Measurements from ENCODE around the gene TWIST2. TPM values are rescaled to one million over a fixed set of nuclear protein-coding genes. Genes with fewer than 3 reads are reported as not detected.

The TWIST2 gene
- polyA plus RNA-seq, 3 donors, result 0.43 to 0.49 (median 0.43) TPM

GRCh38 chr2:238902285-238902684 lies 54.4 kb downstream of the TWIST2 start:
- DNase-seq, result no peak
- no peak overlapping the region for H3K4me2 ChIP-seq (replicated peaks; ENCODE audit: extremely low read depth, low read length, poor library complexity, severe bottlenecking)
- Mint-ChIP-seq H3K4me3 (no peak overlapping the region), H3K9me3 (peaks cover 0 to 7% (median 3%) of the 10 kb centered on the region in 7 donors), H3K27me3 (ENCODE audit: low read depth in 3 of 3) (peaks cover 1 to 7% (median 3%) of the 10 kb centered on the region in 3 donors), H3K27ac (no peak overlapping the region), H3K36me3 (no peaks in the 10 kb centered on the region), H3K4me1 (no peaks in the 10 kb centered on the region)
- H4K20me1 ChIP-seq (ENCODE audit: insufficient read depth, low read length), result no peaks in the 10 kb centered on the region
- H2AFZ ChIP-seq (ENCODE audit: insufficient read depth, low read depth, low read length, poor library complexity, severe bottlenecking), result no peak overlapping the region
- H3K79me2 ChIP-seq (ENCODE audit: insufficient read depth, low read length), result no peaks in the 10 kb centered on the region
- no peak for TF ChIP-seq CTCF (IDR thresholded peaks at IDR 0.05)
- WGBS (ENCODE audit: insufficient coverage), result 96% methylated on average over 2 of the region's 2 CpGs
- H3K36me3 ChIP-seq (replicated peaks in 1 of 2; ENCODE audit: control insufficient read depth in 1 of 2, insufficient read depth in 2 of 2, low read length in 2 of 2), result no peaks in the 10 kb centered on the region
- H3K9ac ChIP-seq (ENCODE audit: insufficient read depth, low read length, poor library complexity, severe bottlenecking), result no peak overlapping the region
- no peak overlapping the region for H3K27ac ChIP-seq (ENCODE audit: low read depth in 1 of 2, low read length in 2 of 2)
- intact Hi-C loops (cut with micrococcal nuclease), result no loop called here
- H3K4me3 ChIP-seq (replicated peaks in 1 of 3; ENCODE audit: low read depth in 2 of 3, low read length in 3 of 3), result no peak overlapping the region
- no peaks in the 10 kb centered on the region for H3K4me1 ChIP-seq (ENCODE audit: control insufficient read depth in 1 of 2, insufficient read depth in 2 of 2, low read length in 2 of 2)
- H3K9me3 ChIP-seq (replicated peaks in 1 of 2; ENCODE audit: control insufficient read depth in 1 of 2, insufficient read depth in 1 of 2, low read length in 2 of 2), result peaks cover 0 to 4% of the 10 kb centered on the region in 2 donors
- no peaks in the 10 kb centered on the region for H3K27me3 ChIP-seq (ENCODE audit: control insufficient read depth in 2 of 2, insufficient read depth in 2 of 2, low read length in 2 of 2)

GRCh38 chr2:238903141-238903540 lies 55.3 kb downstream of the TWIST2 start:
- no peak overlapping the region for H2AFZ ChIP-seq (ENCODE audit: insufficient read depth, low read depth, low read length, poor library complexity, severe bottlenecking)
- H4K20me1 ChIP-seq (ENCODE audit: insufficient read depth, low read length), result no peaks in the 10 kb centered on the region
- no peak overlapping the region for H3K27ac ChIP-seq (ENCODE audit: low read depth in 1 of 2, low read length in 2 of 2)
- H3K9me3 ChIP-seq (replicated peaks in 1 of 2; ENCODE audit: control insufficient read depth in 1 of 2, insufficient read depth in 1 of 2, low read length in 2 of 2), result peaks cover 0 to 4% of the 10 kb centered on the region in 2 donors
- H3K4me1 ChIP-seq (ENCODE audit: control insufficient read depth in 1 of 2, insufficient read depth in 2 of 2, low read length in 2 of 2), result no peaks in the 10 kb centered on the region
- Mint-ChIP-seq H3K36me3 (no peaks in the 10 kb centered on the region), H3K9me3 (peaks cover 0 to 7% (median 3%) of the 10 kb centered on the region in 7 donors), H3K4me1 (no peaks in the 10 kb centered on the region), H3K4me3 (no peak overlapping the region), H3K27ac (no peak overlapping the region), H3K27me3 (ENCODE audit: low read depth in 3 of 3) (peaks cover 0 to 4% (median 3%) of the 10 kb centered on the region in 3 donors)
- no peak overlapping the region for H3K4me3 ChIP-seq (replicated peaks in 1 of 3; ENCODE audit: low read depth in 2 of 3, low read length in 3 of 3)
- H3K27me3 ChIP-seq (ENCODE audit: control insufficient read depth in 2 of 2, insufficient read depth in 2 of 2, low read length in 2 of 2), result no peaks in the 10 kb centered on the region
- TF ChIP-seq CTCF (IDR thresholded peaks at IDR 0.05), result no peak
- no peak for DNase-seq
- no peak overlapping the region for H3K4me2 ChIP-seq (replicated peaks; ENCODE audit: extremely low read depth, low read length, poor library complexity, severe bottlenecking)
- H3K79me2 ChIP-seq (ENCODE audit: insufficient read depth, low read length), result no peaks in the 10 kb centered on the region
- no peaks in the 10 kb centered on the region for H3K36me3 ChIP-seq (replicated peaks in 1 of 2; ENCODE audit: control insufficient read depth in 1 of 2, insufficient read depth in 2 of 2, low read length in 2 of 2)
- H3K9ac ChIP-seq (ENCODE audit: insufficient read depth, low read length, poor library complexity, severe bottlenecking), result no peak overlapping the region
- WGBS (ENCODE audit: insufficient coverage), result 96% methylated on average over 2 of the region's 2 CpGs
- intact Hi-C loops (cut with micrococcal nuclease), result no loop called here

All from CD14-positive monocyte (primary cell).